ENCODE results near the gene ECSCR.
"Not testable (repeated sequence)": the region's sequence is repeated elsewhere in the genome, so short reads cannot be mapped to it uniquely, and the experiment has no call there.

The ECSCR gene

GRCh38 chr5:139462586-139463276 is at the start of gene ECSCR:
ECSCR (minus strand) TSS chr5:139462743; CDS start chr5:139462670, 73 bp downstream.
- DNase-seq (ENCODE audit: low read depth in 2 of 2): no peak

DNA sequence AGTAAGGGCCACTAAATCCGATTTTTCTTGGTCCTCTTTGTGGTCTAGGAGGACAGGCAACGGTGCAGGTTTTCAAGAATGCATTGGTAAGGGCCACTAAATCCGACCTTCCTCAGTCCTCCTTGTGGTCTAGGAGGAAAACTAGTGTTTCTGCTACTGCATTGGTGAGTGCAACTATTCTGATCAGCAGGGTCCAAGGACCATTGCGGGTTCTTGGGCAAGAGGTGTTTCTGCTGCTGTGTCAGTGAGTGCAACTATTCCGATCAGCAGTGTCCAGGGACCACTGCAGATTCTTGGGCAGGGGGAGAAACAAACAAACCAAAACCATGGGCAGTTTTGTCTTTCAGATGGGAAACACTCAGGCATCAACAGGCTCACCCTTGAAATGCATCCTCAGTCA is 42.2 kb upstream of the ECSCR start:
- not testable (repeated sequence) for DNase-seq (ENCODE audit: low read depth in 2 of 2)

DNA sequence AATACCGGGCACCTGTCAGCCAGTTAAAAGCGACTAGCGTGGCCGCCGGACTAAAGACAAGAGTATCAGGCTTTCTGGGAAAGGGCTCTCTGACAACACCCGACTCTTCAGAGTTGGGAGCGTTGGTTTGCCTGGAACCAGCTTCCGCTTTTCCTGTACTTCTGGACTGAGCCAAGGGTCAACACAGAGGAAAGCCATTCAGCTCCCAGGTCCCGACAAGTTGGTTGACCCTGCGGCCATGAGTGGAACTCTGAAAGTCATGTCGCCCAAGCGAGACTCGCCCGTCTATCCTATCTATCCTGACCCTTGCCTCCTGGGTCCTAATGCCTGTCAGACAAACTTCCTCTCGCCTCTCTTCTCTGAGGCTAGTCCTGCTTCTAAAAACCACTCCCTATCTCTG is 41.3 kb upstream of the ECSCR start:
- not testable (repeated sequence) for DNase-seq (ENCODE audit: low read depth in 2 of 2)

GRCh38 chr5:139503036-139503817 is 40.7 kb upstream of the ECSCR start:
- DNase-seq (ENCODE audit: low read depth in 2 of 2): not testable (repeated sequence)

GRCh38 chr5:139501381-139501780 is 38.8 kb upstream of the ECSCR start:
- no peak for DNase-seq (ENCODE audit: low read depth in 2 of 2)

DNA sequence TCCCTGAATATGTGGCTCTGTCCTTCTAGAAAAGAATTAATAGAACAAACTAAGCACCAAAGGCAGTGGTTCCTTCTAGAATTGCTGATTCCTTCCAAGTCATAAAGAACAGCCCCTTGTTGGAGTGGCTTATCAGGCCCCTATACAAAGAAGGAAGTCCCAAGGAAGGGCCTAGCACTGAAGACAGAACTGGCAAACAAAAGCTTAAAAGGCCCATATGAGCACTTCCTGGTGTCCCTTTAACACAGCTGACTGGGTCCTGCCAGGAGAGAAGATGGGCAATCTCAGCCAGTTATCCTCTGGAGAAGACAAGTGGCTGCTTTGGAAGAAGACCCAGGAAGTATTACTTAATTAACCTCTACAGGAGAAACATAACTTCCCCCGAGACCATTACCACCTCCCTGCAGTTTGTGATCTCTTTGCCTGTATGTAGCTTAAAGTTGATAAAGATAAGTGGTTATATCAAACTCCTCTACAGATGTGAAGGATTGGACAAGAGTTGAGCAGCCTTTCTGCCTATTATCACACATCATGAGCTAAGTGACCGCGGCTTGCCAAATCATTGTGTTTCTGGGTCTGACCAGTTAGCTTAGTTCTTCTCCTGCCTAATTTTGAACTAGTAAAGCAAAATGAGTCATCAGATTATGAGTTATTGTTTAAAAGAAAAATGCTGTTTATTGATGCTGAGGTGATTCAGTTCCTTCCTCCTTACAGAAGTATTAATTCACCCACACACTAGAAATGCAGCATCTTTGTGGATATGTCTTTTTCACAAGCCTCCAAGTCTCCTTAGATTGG is 33.3 kb upstream of the ECSCR start:
- DNase-seq (ENCODE audit: low read depth in 2 of 2): no peak

DNA sequence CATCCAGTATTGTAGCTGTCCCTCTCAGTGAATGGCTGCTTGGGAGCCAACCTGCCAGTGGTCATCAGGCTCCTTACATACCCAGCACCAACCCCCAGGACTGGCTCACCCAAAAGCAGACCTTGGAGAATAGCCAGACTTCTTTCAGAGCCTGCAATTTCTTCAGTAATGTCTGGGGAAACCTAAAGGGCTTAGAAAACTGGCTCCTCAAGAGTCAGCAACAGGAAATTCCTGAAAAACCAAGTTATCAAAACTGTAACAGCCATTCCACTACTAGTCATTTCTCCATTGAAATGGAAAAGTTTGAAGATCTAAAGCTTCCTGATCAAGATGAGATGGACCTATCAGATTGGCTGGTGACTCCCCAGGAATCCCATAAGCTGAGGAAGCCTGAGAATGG is 32.3 kb upstream of the ECSCR start:
- no peak for DNase-seq (ENCODE audit: low read depth in 2 of 2)

- DNase-seq (ENCODE audit: low read depth in 2 of 2): no peak
Observed at GRCh38 chr5:139494256-139494655, 31.7 kb upstream of the ECSCR start.

DNA sequence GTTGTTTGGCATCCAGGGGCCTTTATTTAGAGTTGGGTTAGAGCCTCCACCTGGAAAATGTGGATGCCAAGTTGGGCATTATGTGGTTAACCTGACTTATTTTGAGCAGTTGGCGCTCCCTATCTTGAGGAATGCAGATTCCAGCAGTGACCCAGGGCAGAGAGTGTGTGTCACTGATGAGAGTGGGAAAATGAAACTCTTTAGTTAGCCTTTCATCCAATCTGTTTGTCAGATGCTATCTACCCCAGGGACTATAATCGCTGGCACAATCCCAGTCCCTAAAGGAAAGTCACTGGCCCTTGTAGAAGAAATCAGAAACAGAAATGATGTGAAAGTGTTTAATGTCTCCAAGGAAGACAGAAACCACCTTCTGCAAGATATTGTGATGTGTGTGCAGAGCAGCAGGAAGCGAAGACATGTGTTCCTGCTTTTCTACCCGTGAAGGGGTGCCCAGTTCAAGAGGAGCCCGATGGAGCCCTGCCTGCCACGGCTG is 30.2 kb upstream of the ECSCR start:
- DNase-seq (ENCODE audit: low read depth in 2 of 2): no peak

DNA sequence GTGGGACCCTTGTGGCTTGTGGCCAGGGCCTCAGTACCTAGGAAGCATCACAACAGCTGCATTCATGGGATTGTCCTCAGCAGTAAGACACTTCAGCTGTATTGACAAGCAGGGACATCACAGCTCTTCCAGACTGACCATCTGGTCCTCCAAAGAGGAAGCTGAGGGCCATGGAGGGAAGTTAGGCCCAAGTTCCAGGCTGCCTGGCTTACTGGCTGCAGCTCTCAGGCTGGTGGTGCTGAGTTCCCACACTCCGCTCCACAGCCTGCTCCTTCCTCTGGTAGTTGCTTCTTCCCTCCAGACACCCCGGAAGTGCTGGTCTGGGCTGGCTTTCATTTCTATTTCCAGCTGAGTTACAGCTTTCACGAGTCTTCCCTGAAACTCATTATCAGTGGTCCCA is 25.7 kb upstream of the ECSCR start:
- no peak for DNase-seq (ENCODE audit: low read depth in 2 of 2)

GRCh38 chr5:139486201-139486600 is 23.7 kb upstream of the ECSCR start:
- no peak for DNase-seq (ENCODE audit: low read depth in 2 of 2)

GRCh38 chr5:139482890-139483208 is 20.3 kb upstream of the ECSCR start:
- DNase-seq (ENCODE audit: low read depth in 2 of 2): not testable (repeated sequence)

- peak; percentile 28 to 58 for DNase-seq (ENCODE audit: low read depth in 2 of 2)
Observed at GRCh38 chr5:139482050-139482889, 19.7 kb upstream of the ECSCR start, which contains the start of gene STING1. STING1 (minus strand) TSS chr5:139482758; CDS start chr5:139481704, 1,054 bp downstream.

DNA sequence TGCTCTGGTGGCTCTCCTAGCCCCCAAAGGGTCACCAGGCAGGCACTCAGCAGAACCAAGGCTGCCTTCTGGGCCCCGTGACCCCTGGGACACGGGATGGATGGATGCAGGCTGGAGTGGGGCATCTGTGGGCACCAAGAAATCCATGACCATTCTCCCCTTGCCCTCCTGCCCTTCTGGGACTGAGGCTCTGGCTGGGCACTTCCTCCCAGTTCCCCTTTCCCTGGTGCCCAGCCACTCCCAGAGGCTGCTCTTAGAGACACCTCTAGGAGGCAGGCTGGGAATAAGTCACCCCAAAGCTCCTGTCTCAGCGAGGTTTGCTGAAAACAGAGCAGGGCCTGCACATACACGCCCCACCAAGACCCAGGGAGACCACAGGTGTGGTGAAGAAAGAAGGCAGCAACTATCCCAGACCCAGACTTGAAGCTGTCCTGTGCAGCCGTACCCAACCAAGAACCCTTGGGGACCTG is 19.1 kb upstream of the ECSCR start:
- no peak for DNase-seq (ENCODE audit: low read depth in 2 of 2)

- DNase-seq (ENCODE audit: low read depth in 2 of 2): no peak
Observed at GRCh38 chr5:139481122-139481533, 18.6 kb upstream of the ECSCR start.

- not testable (repeated sequence) for DNase-seq (ENCODE audit: low read depth in 2 of 2)
Observed at GRCh38 chr5:139479729-139480128, 17.2 kb upstream of the ECSCR start.

DNA sequence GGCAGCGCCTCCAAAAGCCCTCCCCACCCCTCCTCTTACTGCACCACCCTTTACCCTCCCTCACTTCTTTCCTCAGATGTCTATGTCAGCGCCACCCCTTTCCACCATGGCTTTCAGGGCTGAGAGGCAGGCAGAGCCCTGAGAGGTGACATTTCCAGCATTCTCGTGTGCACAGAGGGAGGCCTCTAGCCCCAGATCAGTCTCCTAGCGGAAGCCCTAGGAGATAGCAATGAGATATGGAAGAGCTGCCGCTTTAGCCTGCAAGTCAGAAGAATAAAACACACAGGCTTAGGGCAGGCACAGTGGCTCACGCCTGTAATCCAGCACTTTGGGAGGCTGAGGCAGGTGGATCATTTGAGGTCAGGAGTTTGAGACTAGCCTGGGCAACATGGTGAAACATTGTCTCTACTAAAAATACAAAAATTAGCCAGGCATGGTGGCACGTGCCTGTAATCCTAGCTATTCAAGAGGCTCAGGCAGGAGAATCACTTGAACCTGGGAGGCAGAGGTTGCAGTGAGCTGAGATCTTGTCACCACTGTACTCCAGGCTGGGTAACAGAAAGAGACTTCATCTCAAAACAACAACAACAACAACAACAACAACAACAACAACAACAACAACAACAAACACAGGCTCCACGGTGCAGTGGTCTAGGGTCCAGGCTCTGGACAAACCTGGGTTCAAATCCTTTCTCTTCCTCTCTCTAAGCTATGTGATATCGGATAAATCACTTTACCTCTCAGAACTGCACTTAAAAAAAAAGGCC is 16.3 kb upstream of the ECSCR start:
- not testable (repeated sequence) for DNase-seq (ENCODE audit: low read depth in 2 of 2)

DNA sequence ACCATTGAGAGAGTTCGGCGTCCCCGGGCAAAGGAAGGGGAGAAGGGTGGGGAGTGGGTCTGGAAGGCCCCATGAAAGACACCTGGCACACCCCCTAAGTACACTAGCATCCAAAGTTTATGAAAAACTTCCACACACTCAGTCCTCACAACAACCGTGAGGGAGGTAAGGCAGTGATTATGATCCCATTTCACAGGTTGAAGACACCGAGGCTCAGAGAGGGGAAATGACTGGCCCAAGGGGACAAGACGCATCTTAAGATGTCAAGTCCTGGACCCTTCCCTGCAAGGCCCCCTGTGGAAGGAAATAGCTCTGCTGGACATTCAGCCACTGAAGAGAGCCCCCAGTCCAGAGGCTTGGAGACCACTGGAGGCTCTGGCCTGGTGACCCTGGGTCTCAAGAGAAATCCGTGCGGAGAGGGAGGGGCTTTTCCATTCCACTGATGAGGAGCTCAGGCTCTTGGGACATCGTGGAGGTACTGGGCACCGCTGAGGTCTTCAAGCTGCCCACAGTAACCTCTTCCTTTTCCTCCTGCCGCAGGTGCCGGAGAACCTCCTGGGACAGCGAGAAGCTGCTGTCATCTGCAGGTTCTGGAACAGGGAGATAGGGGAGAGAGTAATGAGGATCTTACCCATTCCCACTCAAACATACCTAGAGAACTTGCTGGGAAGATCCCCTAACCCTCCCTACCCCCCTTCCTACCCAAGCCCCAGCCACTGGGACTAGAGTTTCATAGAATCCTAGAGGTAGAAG is 13.5 kb upstream of the ECSCR start:
- DNase-seq (ENCODE audit: low read depth in 2 of 2): no peak

DNA sequence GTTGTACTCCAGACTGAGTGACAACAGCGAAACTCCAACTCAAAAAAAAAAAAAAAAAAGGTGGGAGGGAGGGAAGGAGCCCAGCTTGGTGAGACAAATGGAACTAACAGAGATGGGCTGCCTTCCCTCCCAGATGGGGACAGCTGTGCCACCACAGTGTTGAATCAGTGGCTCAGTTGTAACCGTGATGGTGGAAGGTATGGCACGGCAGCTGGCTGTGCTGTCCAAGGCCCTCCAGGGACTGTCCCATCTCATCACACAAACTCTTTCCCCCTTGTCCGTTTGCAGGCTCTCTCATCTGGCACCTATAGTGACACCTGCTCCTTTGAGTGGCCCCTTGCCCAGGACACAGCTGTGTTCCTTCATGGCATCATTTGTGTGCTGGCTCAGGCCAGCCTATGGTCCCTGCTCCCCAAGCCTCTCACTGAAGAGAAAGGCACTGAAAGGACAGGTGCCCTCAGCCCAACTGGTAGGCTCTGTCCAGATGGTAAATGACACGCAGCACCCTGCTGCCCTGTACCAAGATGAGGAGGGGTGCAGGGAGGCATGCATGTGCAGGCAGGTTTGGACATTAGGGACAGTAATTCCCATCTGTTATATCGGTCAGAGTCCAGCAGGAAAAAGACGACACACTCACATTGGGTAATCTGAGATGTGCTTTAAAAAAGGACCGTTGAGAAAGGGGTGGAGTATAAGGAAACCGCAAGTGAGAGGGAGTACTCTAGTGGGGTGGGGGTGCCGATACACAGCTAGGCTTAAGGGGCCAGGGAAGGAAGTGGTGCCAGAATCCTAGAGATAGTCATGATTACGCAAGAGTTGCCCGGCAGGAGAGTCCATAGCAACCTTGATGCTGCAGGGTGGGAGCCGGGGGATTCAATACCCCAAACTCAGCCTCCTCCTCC is 12.6 kb upstream of the ECSCR start:
- DNase-seq (ENCODE audit: low read depth in 2 of 2): no peak

Measured in stimulated activated CD8-positive, alpha-beta memory T cell treated with anti-CD3 and anti-CD28 coated beads, Interleukin-2, amount 100 ng/mL, for 48 hours (primary cell).